ENCODE data around the gene ANKRD16. TPM values are rescaled to one million over a fixed set of nuclear protein-coding genes. Genes with fewer than 3 reads are reported as not detected.
A peak's percentile ranks its signal among the peaks of the same experiment; 100 is the strongest.

The ANKRD16 gene
- total RNA-seq, 4 donors from 2014 or later = 8.0 to 19.8 (median 13.1) TPM

DNA sequence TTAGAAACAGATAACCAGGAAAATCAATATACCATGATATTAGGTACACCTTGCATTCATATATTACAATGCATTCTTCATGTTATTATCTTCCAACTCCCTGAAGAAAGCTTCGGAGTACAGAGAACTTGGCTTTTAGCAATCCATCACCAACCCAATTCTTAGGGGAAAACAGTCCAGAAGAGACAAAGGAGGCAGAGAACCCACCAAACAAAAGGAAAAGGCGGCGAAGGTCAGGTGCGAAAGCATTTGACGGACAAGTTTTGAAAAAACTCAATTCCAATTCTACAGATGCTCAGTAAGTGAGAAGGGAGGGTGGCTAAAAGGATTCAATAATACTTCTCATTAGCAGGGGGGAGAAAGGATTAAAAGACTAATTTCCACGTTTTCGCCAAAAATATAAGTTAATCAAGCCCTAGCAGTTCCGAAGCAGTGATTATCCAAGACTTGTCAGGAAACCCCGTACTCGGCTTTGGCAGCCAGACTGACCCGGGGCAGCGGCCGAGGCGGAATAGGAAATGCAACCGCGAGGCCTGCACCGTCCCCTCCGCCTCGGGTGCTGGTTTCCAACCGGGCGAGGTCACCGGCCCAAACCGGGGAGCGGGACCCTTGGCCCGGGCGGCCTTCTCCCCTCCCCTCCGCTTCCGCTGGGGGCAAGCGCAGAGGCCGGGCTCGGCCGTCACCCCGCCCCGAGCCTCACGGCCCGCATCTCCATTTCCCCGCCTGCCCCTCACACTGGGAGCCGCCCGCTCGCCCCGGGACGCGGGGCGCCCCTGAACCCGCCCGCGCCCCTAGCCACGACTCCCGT lies 77.2 kb downstream of the ANKRD16 start:
- peak; percentile 46 to 60 for DNase-seq
- H3K9me3 ChIP-seq = no peaks in the 10 kb centered on the region
- H3K4me3 ChIP-seq (replicated peaks in 1 of 3) = peak overlapping the region; percentile 93 to 99 (median 95)
- peaks cover 32 to 36% of the 10 kb centered on the region in 2 donors for H3K4me1 ChIP-seq
- WGBS, 2 donors = 1% methylated on average over 18 to 39 of the region's 49 CpGs
- H3K27me3 ChIP-seq = no peaks in the 10 kb centered on the region
- H3K27ac ChIP-seq = peak overlapping the region; percentile 93 to 98 (median 97)
- TF ChIP-seq, protein P1, sequence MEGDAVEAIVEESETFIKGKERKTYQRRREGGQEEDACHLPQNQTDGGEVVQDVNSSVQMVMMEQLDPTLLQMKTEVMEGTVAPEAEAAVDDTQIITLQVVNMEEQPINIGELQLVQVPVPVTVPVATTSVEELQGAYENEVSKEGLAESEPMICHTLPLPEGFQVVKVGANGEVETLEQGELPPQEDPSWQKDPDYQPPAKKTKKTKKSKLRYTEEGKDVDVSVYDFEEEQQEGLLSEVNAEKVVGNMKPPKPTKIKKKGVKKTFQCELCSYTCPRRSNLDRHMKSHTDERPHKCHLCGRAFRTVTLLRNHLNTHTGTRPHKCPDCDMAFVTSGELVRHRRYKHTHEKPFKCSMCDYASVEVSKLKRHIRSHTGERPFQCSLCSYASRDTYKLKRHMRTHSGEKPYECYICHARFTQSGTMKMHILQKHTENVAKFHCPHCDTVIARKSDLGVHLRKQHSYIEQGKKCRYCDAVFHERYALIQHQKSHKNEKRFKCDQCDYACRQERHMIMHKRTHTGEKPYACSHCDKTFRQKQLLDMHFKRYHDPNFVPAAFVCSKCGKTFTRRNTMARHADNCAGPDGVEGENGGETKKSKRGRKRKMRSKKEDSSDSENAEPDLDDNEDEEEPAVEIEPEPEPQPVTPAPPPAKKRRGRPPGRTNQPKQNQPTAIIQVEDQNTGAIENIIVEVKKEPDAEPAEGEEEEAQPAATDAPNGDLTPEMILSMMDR (IDR thresholded peaks at IDR 0.05) = no peak
- no peak for TF ChIP-seq POLR2A (IDR thresholded peaks at IDR 0.05)
- no peaks in the 10 kb centered on the region for H3K36me3 ChIP-seq
- intact Hi-C loops (cut with DNase I) = loop anchor here (5.0 to 10.0 kb wide), 2 partner anchors 60 to 128 kb away; partner anchors contain the start of gene TASOR2

Other genes with a start within 250 kb of the ANKRD16 start
- gene ASB13, start 223.3 kb downstream of the ANKRD16 start, total RNA-seq = 10 to 100 TPM in 3 of 4 donors, 1 to 10 TPM in 1; 9.9 to 27.7 (median 14.2) TPM
- 100 to 1,000 TPM in 1 of 4 donors, 10 to 100 TPM in 3; 73.2 to 132 (median 96.3) TPM for gene TASOR2, start 205.1 kb downstream of the ANKRD16 start, total RNA-seq
- gene GDI2, start 76.5 kb downstream of the ANKRD16 start, total RNA-seq = 100 to 1,000 TPM; 189 to 281 (median 236) TPM
- gene FBH1, start 350 bp upstream of the ANKRD16 start, total RNA-seq = 100 to 1,000 TPM in 1 of 4 donors, 10 to 100 TPM in 3; 88.3 to 100 (median 94.8) TPM
- 10 to 100 TPM; 10.6 to 34.3 (median 22.8) TPM for gene IL15RA, start 87.7 kb upstream of the ANKRD16 start, total RNA-seq
- gene IL2RA, start 172.5 kb upstream of the ANKRD16 start, total RNA-seq = 10 to 100 TPM in 1 of 4 donors, 1 to 10 TPM in 3; 1.7 to 11.3 (median 2.3) TPM
- 10 to 100 TPM; 64.3 to 93.3 (median 81.7) TPM for gene RBM17, start 199.1 kb upstream of the ANKRD16 start, total RNA-seq